H1 (cell line): Measurements from ENCODE around the gene XYLB. TPM values are rescaled to one million over a fixed set of nuclear protein-coding genes. Genes with fewer than 3 reads are reported as not detected.
"Not testable (repeated sequence)": the region's sequence is repeated elsewhere in the genome, so short reads cannot be mapped to it uniquely, and the experiment has no call there.

Experiments used
- CTCF ChIA-PET: fragments of 300-600 bp; sonication (Branson Sonifier 250); formaldehyde crosslinking; loops from one replicate; lab custom pipeline; 2021; ENCODE audit not compliant: partially characterized antibody; lab: Charles Lee
- POLR2A ChIA-PET: fragments of 300-600 bp; sonication (Branson Sonifier 250); formaldehyde crosslinking; loops from one replicate; lab custom pipeline; 2021; ENCODE audit warnings: inconsistent platforms; ENCODE audit not compliant: partially characterized antibody; lab: Charles Lee
- DNase-seq, 2 experiments: peaks; one replicate each; pipeline versions ENCODE4 v3.0.0 to v3.0.0-alpha.2; 2010 to 2022; ENCODE audit warnings: low spot score in 2 of 2, low read depth in 1 of 2, mixed read lengths in 1 of 2
- FAIRE-seq: peaks from 2 replicates; lab custom pipeline; 2011; peaks lifted over from hg19 to GRCh38; lab: Jason Lieb, UNC
- H2AFZ ChIP-seq: 2 replicates; pipeline ENCODE4 v1.8.1; 2012; ENCODE audit warnings: low read length, inconsistent platforms
- H2AK5ac ChIP-seq: 2 replicates; pipeline ENCODE4 v1.6.1; 2013; ENCODE audit warnings: low read depth, low read length
- H2BK120ac ChIP-seq: replicated peaks from 2 replicates; pipeline ENCODE3; 2013; ENCODE audit warnings: low read depth, low read length, inconsistent platforms
- H2BK12ac ChIP-seq: 2 replicates; pipeline ENCODE4 v1.6.1; 2013; ENCODE audit warnings: low read depth, low read length
- H2BK15ac ChIP-seq: 2 replicates; pipeline ENCODE4 v1.6.1; 2013; ENCODE audit warnings: low read length
- H2BK20ac ChIP-seq: 2 replicates; pipeline ENCODE4 v1.6.1; 2013; ENCODE audit warnings: low read length
- H2BK5ac ChIP-seq: 2 replicates; pipeline ENCODE4 v1.6.1; 2013; ENCODE audit warnings: low read depth, low read length
- H3K14ac ChIP-seq: 2 replicates; pipeline ENCODE4 v1.6.1; 2013; ENCODE audit warnings: inconsistent platforms; ENCODE audit not compliant: insufficient read length
- H3K18ac ChIP-seq: 2 replicates; pipeline ENCODE4 v1.6.1; 2013; ENCODE audit warnings: low read length; ENCODE audit errors: extremely low read depth
- H3K23ac ChIP-seq: 2 replicates; pipeline ENCODE4 v1.6.1; 2013; ENCODE audit warnings: inconsistent platforms; ENCODE audit not compliant: insufficient read length
- H3K23me2 ChIP-seq: 2 replicates; pipeline ENCODE4 v1.6.1; 2013; ENCODE audit warnings: low read depth, low read length
- H3K27ac ChIP-seq: 2 replicates; pipeline ENCODE4 v1.6.1; 2011; ENCODE audit warnings: low read depth, low read length, inconsistent platforms
- H3K27me3 ChIP-seq, 4 experiments: replicated peaks in 1 of 4; 1 replicate in 1 of 4; 2 replicates in 3 of 4; pipeline versions ENCODE4 v1.6.1 to v1.8.1; 2011 to 2013; ENCODE audit warnings: low read length in 3 of 4, mild to moderate bottlenecking in 3 of 4, inconsistent platforms in 2 of 4, mixed read lengths in 2 of 4, moderate library complexity in 1 of 4; ENCODE audit not compliant: control insufficient read depth in 3 of 4, insufficient read depth in 3 of 4; ENCODE audit errors: extremely low read depth in 1 of 4
- H3K36me3 ChIP-seq, 4 experiments: 2 replicates each; pipeline versions ENCODE4 v1.6.1 to v1.8.1; 2011 to 2013; ENCODE audit warnings: mild to moderate bottlenecking in 4 of 4, low read length in 3 of 4, moderate library complexity in 2 of 4, control low read depth in 1 of 4, inconsistent platforms in 1 of 4; ENCODE audit not compliant: insufficient read depth in 4 of 4, control insufficient read depth in 2 of 4
- H3K4ac ChIP-seq: replicated peaks from 2 replicates; pipeline ENCODE3; 2013; ENCODE audit warnings: low read length, low read depth, mixed read lengths, inconsistent platforms; ENCODE audit not compliant: insufficient read length
- H3K4me1 ChIP-seq, 4 experiments: replicated peaks in 1 of 4; 1 replicate in 1 of 4; 2 replicates in 3 of 4; pipeline versions ENCODE4 v1.6.1 to v1.8.1; 2011 to 2013; ENCODE audit warnings: low read length in 3 of 4, inconsistent platforms in 2 of 4, mixed read lengths in 1 of 4; ENCODE audit not compliant: insufficient read depth in 4 of 4, control insufficient read depth in 3 of 4
- H3K4me2 ChIP-seq, 2 experiments: 2 replicates each; pipeline versions ENCODE4 v1.6.1 to v1.8.1; 2011 to 2013; ENCODE audit warnings: low read depth in 2 of 2, low read length in 2 of 2, control low read depth in 1 of 2, inconsistent platforms in 1 of 2, mild to moderate bottlenecking in 1 of 2; ENCODE audit not compliant: insufficient read depth in 1 of 2
- H3K4me3 ChIP-seq, 4 experiments: fragments of 200-600, 300-600 bp in 1 of 4; sonication (generic), shearing (Covaris generic), sonication (Bioruptor Twin) in 1 of 4; 2 replicates each; pipeline versions ENCODE4 v1.5.1 to v1.8.1; 2011 to 2016; ENCODE audit warnings: low read length in 4 of 4, low read depth in 3 of 4, control low read depth in 2 of 4, inconsistent platforms in 2 of 4, mild to moderate bottlenecking in 2 of 4, mixed read lengths in 1 of 4, moderate library complexity in 1 of 4; ENCODE audit not compliant: insufficient read depth in 2 of 4; ENCODE audit errors: extremely low read depth in 1 of 4
- H3K56ac ChIP-seq: replicated peaks from 2 replicates; pipeline ENCODE3; 2013; ENCODE audit warnings: low read depth, mild to moderate bottlenecking, mixed read lengths, low read length, inconsistent platforms; ENCODE audit not compliant: insufficient read length
- H3K79me1 ChIP-seq: 2 replicates; pipeline ENCODE4 v1.6.1; 2013; ENCODE audit warnings: low read depth, low read length, control low read depth
- H3K79me2 ChIP-seq, 2 experiments: 2 replicates each; pipeline versions ENCODE4 v1.6.1 to v1.8.1; 2012 to 2013; ENCODE audit warnings: low read length in 2 of 2, mild to moderate bottlenecking in 2 of 2, inconsistent platforms in 1 of 2; ENCODE audit not compliant: insufficient read depth in 2 of 2, control insufficient read depth in 1 of 2
- H3K9ac ChIP-seq, 4 experiments: replicated peaks in 1 of 4; 1 replicate in 1 of 4; 2 replicates in 3 of 4; pipeline versions ENCODE4 v1.6.1 to v1.8.1; 2011 to 2013; ENCODE audit warnings: low read depth in 3 of 4, low read length in 3 of 4, control low read depth in 2 of 4, mild to moderate bottlenecking in 2 of 4, moderate library complexity in 2 of 4, inconsistent platforms in 1 of 4; ENCODE audit errors: extremely low read depth in 1 of 4
- H3K9me3 ChIP-seq, 2 experiments: 2 replicates each; pipeline versions ENCODE4 v1.6.1 to v1.8.1; 2012 to 2013; ENCODE audit warnings: mild to moderate bottlenecking in 2 of 2, moderate library complexity in 2 of 2, control low read depth in 1 of 2, inconsistent platforms in 1 of 2, low read depth in 1 of 2, low read length in 1 of 2, mixed read lengths in 1 of 2; ENCODE audit not compliant: insufficient read depth in 2 of 2
- H4K20me1 ChIP-seq, 2 experiments: replicated peaks in 1 of 2; 2 replicates each; pipeline versions ENCODE3 to v1.8.1; 2011 to 2013; ENCODE audit warnings: inconsistent platforms in 2 of 2, low read length in 2 of 2, mild to moderate bottlenecking in 1 of 2; ENCODE audit not compliant: insufficient read depth in 2 of 2, control insufficient read depth in 1 of 2
- H4K5ac ChIP-seq: 2 replicates; pipeline ENCODE4 v1.6.1; 2013; ENCODE audit warnings: low read length, low read depth, mixed read lengths, inconsistent platforms; ENCODE audit not compliant: insufficient read length
- H4K8ac ChIP-seq: 2 replicates; pipeline ENCODE4 v1.8.0; 2013; ENCODE audit warnings: mild to moderate bottlenecking, moderate library complexity, low read length, inconsistent platforms; ENCODE audit not compliant: insufficient read depth; ENCODE audit errors: extremely low read depth
- H4K91ac ChIP-seq: replicated peaks from 2 replicates; pipeline ENCODE3; 2013; ENCODE audit warnings: low read length, mixed read lengths, inconsistent platforms; ENCODE audit not compliant: insufficient read length
- WGBS, 2 experiments: shearing (Covaris generic) in 1 of 2; methylation state at CpG; one replicate each; pipeline versions ENCODE4 v1.1.6 to v1.1.7; 2013 to 2015; ENCODE audit warnings: low lambda C conversion rate in 2 of 2, mixed read lengths in 2 of 2, inconsistent platforms in 1 of 2, low coverage in 1 of 2, missing lambda C conversion rate in 1 of 2; ENCODE audit not compliant: insufficient replicate concordance in 2 of 2, insufficient coverage in 1 of 2, insufficient read length in 1 of 2; ENCODE audit errors: extremely low coverage in 1 of 2, missing lambda C conversion rate in 1 of 2; 5-methylcytosine and 5-hydroxymethylcytosine counted together
- polyA plus RNA-seq, 7 experiments: library from polyadenylated mRNA; depleted of rRNA in 3 of 7; stranded (reverse) in 5 of 7; unstranded in 2 of 7; fragments of >200 nt in 5 of 7; fragments of 200-250 nt in 2 of 7; gene quantifications; 1 replicate in 5 of 7; 2 replicates in 1 of 7; 4 replicates in 1 of 7; pipeline versions ENCODE4 v1.2.1 to v1.2.3, GENCODE V29; 2011 to 2013; ENCODE audit warnings: missing spikeins in 2 of 7, mixed read lengths in 2 of 7
- total RNA-seq: library from RNA; stranded (reverse); fragmentation: NEBNext Ultra II Directional; extraction: Animal tissue kit (Norgen Biotek cat#: 25700); gene quantifications from 2 replicates; pipeline ENCODE4 v1.2.1, GENCODE V29; 2021

The XYLB gene
- total and polyA plus RNA-seq, 2 of the 8 experiments (the other 6 are each of a cell fraction or from before 2014, with no cell fraction given): 1.7 to 5.5 TPM

GRCh38 chr3:38420758-38421157 is 74.2 kb downstream of the XYLB start:
- H3K18ac ChIP-seq, H2BK5ac ChIP-seq, H4K8ac ChIP-seq, FAIRE-seq, H2AK5ac ChIP-seq, H4K5ac ChIP-seq, H2BK12ac ChIP-seq, H3K79me1 ChIP-seq, H3K9me3 ChIP-seq, H3K9ac ChIP-seq, H4K20me1 ChIP-seq, H3K56ac ChIP-seq, H3K79me2 ChIP-seq, H3K27ac ChIP-seq, H3K27me3 ChIP-seq, H3K36me3 ChIP-seq, H3K23ac ChIP-seq, H3K14ac ChIP-seq, H3K4me2 ChIP-seq, H4K91ac ChIP-seq, H2BK15ac ChIP-seq, H2AFZ ChIP-seq, H2BK120ac ChIP-seq, H2BK20ac ChIP-seq, DNase-seq, H3K4me3 ChIP-seq, H3K4ac ChIP-seq, H3K23me2 ChIP-seq: not testable (repeated sequence)
- 88% methylated on average over 5 of the region's 5 CpGs; no CpG with 5 or more reads in 1 of the 2 experiments for WGBS, 2 experiments
- H3K4me1 ChIP-seq: peaks cover 0 to 10% (median 10%) of the 10 kb centered on the region in 4 experiments; a peak in 6 of 7 replicates
- POLR2A ChIA-PET: interaction anchor here (1.2 kb wide), 1 partner anchor 34 kb away, joined by 4 read pairs; no protein-coding TSS in a partner anchor
- CTCF ChIA-PET: interaction anchor here (1.2 to 1.3 kb wide), 2 partner anchors 9 to 75 kb away, joined by 4 to 5 read pairs; no protein-coding TSS in a partner anchor
